Lower leg skin (tissue), 4 donors: ENCODE data around the gene CLPTM1. TPM values are rescaled to one million over a fixed set of nuclear protein-coding genes. Genes with fewer than 3 reads are reported as not detected.
"Not testable (repeated sequence)": the region's sequence is repeated elsewhere in the genome, so short reads cannot be mapped to it uniquely, and the experiment has no call there.

Source experiments
- DNase-seq, 2 donors: peaks; one replicate each; pipeline ENCODE4 v3.0.0-alpha.2; 2019; ENCODE audit warnings: low spot score in 2 of 2
- H3K4me3 ChIP-seq: fragments of 200-600 bp; sonication (generic); 2 replicates; pipeline ENCODE4 v1.5.1; 2017; ENCODE audit warnings: mild to moderate bottlenecking, low read depth; ENCODE audit not compliant: poor library complexity, severe bottlenecking
- CTCF ChIP-seq, 3 donors: fragments of 450-650 bp; IDR thresholded peaks; one replicate each; pipeline ENCODE4 v1.5.1; 2016; ENCODE audit warnings: antibody characterized with exemption in 3 of 3, mild to moderate bottlenecking in 3 of 3, moderate library complexity in 2 of 3
- POLR2A ChIP-seq, 2 donors: fragments of 450-650 bp; IDR thresholded peaks; one replicate each; pipeline ENCODE4 v1.6.1; 2016 to 2017; ENCODE audit warnings: antibody characterized with exemption in 2 of 2, mild to moderate bottlenecking in 1 of 2, moderate library complexity in 1 of 2
- WGBS, 2 donors: methylation state at CpG; one replicate each; pipeline ENCODE4 v1.1.5; 2018; 5-methylcytosine and 5-hydroxymethylcytosine counted together
- intact Hi-C: fragments of 100-400 bp; cut with DNase I; formaldehyde crosslinking; loops from one replicate; pipeline ENCODE4 v1.15.0; 2023; ENCODE audit warnings: low total_unique reads
- total RNA-seq, 4 donors: library from RNA; depleted of rRNA; stranded (reverse); fragments of >200 nt; gene quantifications; one replicate each; pipeline ENCODE4 v1.1.0, GENCODE V29; 2016

CLPTM1 gene
- total RNA-seq, 4 donors from 2014 or later = 78.5 to 103 (median 94.2) TPM

GRCh38 chr19:44908836-44909261 lies 46.3 kb upstream of the CLPTM1 start:
- no peak overlapping the region for H3K4me3 ChIP-seq
- DNase-seq = no peak
- TF ChIP-seq CTCF (IDR thresholded peaks at IDR 0.05) (no peak), POLR2A (IDR thresholded peaks at IDR 0.05) (no peak)
- intact Hi-C loops = loop anchor here (10.0 kb wide), 1 partner anchor 416 kb away; the partner anchor contains the start of gene CKM
- WGBS, 2 donors = 93 to 97% methylated on average over 20 to 41 of the region's 44 CpGs

- WGBS, 2 donors = 90 to 92% methylated on average over 5 of the region's 5 CpGs
- no peak for DNase-seq
- no peak for TF ChIP-seq CTCF (IDR thresholded peaks at IDR 0.05)
- no peak for TF ChIP-seq POLR2A (IDR thresholded peaks at IDR 0.05)
- no peak overlapping the region for H3K4me3 ChIP-seq
- intact Hi-C loops = loop anchor here (10.0 kb wide), 1 partner anchor 415 kb away; the partner anchor contains the start of gene CKM
Measured at GRCh38 chr19:44909775-44910174, 45.4 kb upstream of the CLPTM1 start.

GRCh38 chr19:44911896-44912295 lies 43.3 kb upstream of the CLPTM1 start:
- WGBS, 2 donors = 90 to 91% methylated on average over 6 of the region's 6 CpGs
- H3K4me3 ChIP-seq, DNase-seq, intact Hi-C loops: not testable (repeated sequence)

GRCh38 chr19:44912854-44913253 lies 42.3 kb upstream of the CLPTM1 start:
- 44 to 47% methylated on average over 6 of the region's 6 CpGs for WGBS, 2 donors
- TF ChIP-seq CTCF (IDR thresholded peaks at IDR 0.05) (peak in 1 of 3 donors; percentile 71), POLR2A (IDR thresholded peaks at IDR 0.05) (no peak)
- no peak for DNase-seq
- intact Hi-C loops = no loop called here
- H3K4me3 ChIP-seq = no peak overlapping the region

GRCh38 chr19:44913512-44914432 lies 41.4 kb upstream of the CLPTM1 start:
- H3K4me3 ChIP-seq, DNase-seq, intact Hi-C loops: not testable (repeated sequence)
- WGBS, 2 donors = 52 to 63% methylated on average over 23 of the region's 23 CpGs

GRCh38 chr19:44914433-44915206 lies 40.6 kb upstream of the CLPTM1 start, which contains the start of gene APOC1:
TSS of gene APOC1 (plus strand) at chr19:44914608. CDS start at chr19:44914892, 284 bp downstream.
- WGBS, 2 donors = 9 to 10% methylated on average over 28 of the region's 28 CpGs
- intact Hi-C loops = not testable (repeated sequence)
- peak within 1 kb of the TSS; percentile 17 for H3K4me3 ChIP-seq
- DNase-seq = peak; percentile 85 to 97

GRCh38 chr19:44924243-44924725 lies 30.9 kb upstream of the CLPTM1 start:
- no peak for DNase-seq
- TF ChIP-seq POLR2A (IDR thresholded peaks at IDR 0.05) (no peak), CTCF (IDR thresholded peaks at IDR 0.05) (peak in 1 of 3 donors; percentile 58)
- 78 to 87% methylated on average over 8 of the region's 8 CpGs for WGBS, 2 donors
- H3K4me3 ChIP-seq = no peak overlapping the region
- intact Hi-C loops = no loop called here
